ENCODE data around the gene C2orf49.
"Not testable (repeated sequence)": the region's sequence is repeated elsewhere in the genome, so short reads cannot be mapped to it uniquely, and the experiment has no call there.

Gene C2orf49

DNA sequence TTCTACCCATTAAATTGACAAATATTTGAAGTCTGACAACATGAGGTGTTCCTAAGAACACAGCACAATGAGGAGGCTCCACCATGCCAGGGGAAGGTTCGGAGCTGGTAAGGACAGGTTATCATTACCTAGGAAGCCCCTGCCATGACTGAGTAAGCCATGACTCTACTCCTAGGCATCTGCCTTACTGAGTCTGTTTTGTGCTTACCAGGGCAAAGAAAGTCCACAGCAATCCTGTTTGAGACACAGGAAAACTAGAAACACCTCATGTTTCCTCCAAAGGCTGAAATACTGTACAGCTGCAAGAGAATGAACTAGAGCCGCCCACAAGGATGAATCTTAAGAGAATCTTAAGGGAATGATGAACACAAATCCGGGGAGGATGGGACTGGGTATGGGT lies 19.4 kb upstream of the C2orf49 start:
- H3K4me1 ChIP-seq (ENCODE audit: control insufficient read depth in 1 of 2, insufficient read depth in 2 of 2, low read length in 2 of 2): no peaks in the 10 kb centered on the region
- no peaks in the 10 kb centered on the region for H3K9me3 ChIP-seq (ENCODE audit: control insufficient read depth in 1 of 2, low read length in 2 of 2)

GRCh38 chr2:105320651-105321215 lies 16.6 kb upstream of the C2orf49 start:
- H3K4me3 ChIP-seq (ENCODE audit: low read depth in 1 of 2, low read length in 2 of 2): no peak overlapping the region
- H3K9ac ChIP-seq (ENCODE audit: low read depth in 1 of 2, low read length in 2 of 2): no peak overlapping the region
- H3K27me3 ChIP-seq (ENCODE audit: control insufficient read depth in 1 of 2, insufficient read depth in 2 of 2, low read length in 2 of 2): no peaks in the 10 kb centered on the region
- no peaks in the 10 kb centered on the region for H3K9me3 ChIP-seq (ENCODE audit: control insufficient read depth in 1 of 2, low read length in 2 of 2)
- H3K4me1 ChIP-seq (ENCODE audit: control insufficient read depth in 1 of 2, insufficient read depth in 2 of 2, low read length in 2 of 2): no peaks in the 10 kb centered on the region
- H3K36me3 ChIP-seq (ENCODE audit: control insufficient read depth in 1 of 2, insufficient read depth in 2 of 2, low read length in 2 of 2): peaks cover 4 to 17% of the 10 kb centered on the region in 2 donors
- no peak overlapping the region for H3K27ac ChIP-seq (ENCODE audit: low read depth, low read length)

More for the DNA sequence above, 19.4 kb upstream of the C2orf49 start:
- H3K36me3 ChIP-seq (ENCODE audit: control insufficient read depth in 1 of 2, insufficient read depth in 2 of 2, low read length in 2 of 2): peaks cover 0 to 3% of the 10 kb centered on the region in 2 donors
- no peaks in the 10 kb centered on the region for H3K27me3 ChIP-seq (ENCODE audit: control insufficient read depth in 1 of 2, insufficient read depth in 2 of 2, low read length in 2 of 2)
- no peak overlapping the region for H3K9ac ChIP-seq (ENCODE audit: low read depth in 1 of 2, low read length in 2 of 2)
- no peak overlapping the region for H3K27ac ChIP-seq (ENCODE audit: low read depth, low read length)
- no peak overlapping the region for H3K4me3 ChIP-seq (ENCODE audit: low read depth in 1 of 2, low read length in 2 of 2)

GRCh38 chr2:105321875-105322646 lies 15.3 kb upstream of the C2orf49 start:
- Histone ChIP-seq H3K27ac (ENCODE audit: low read depth, low read length) (no peak overlapping the region), H3K4me1 (ENCODE audit: control insufficient read depth in 1 of 2, insufficient read depth in 2 of 2, low read length in 2 of 2) (no peaks in the 10 kb centered on the region), H3K9ac (ENCODE audit: low read depth in 1 of 2, low read length in 2 of 2) (no peak overlapping the region), H3K4me3 (ENCODE audit: low read depth in 1 of 2, low read length in 2 of 2) (no peak overlapping the region), H3K36me3 (ENCODE audit: control insufficient read depth in 1 of 2, insufficient read depth in 2 of 2, low read length in 2 of 2) (peaks cover 4 to 18% of the 10 kb centered on the region in 2 donors), H3K27me3 (ENCODE audit: control insufficient read depth in 1 of 2, insufficient read depth in 2 of 2, low read length in 2 of 2) (no peaks in the 10 kb centered on the region), H3K9me3 (ENCODE audit: control insufficient read depth in 1 of 2, low read length in 2 of 2) (no peaks in the 10 kb centered on the region)

- Histone ChIP-seq H3K27ac (ENCODE audit: low read depth, low read length) (no peak overlapping the region), H3K9ac (ENCODE audit: low read depth in 1 of 2, low read length in 2 of 2) (no peak overlapping the region), H3K4me3 (ENCODE audit: low read depth in 1 of 2, low read length in 2 of 2) (no peak overlapping the region), H3K36me3 (ENCODE audit: control insufficient read depth in 1 of 2, insufficient read depth in 2 of 2, low read length in 2 of 2) (peaks cover 4 to 18% of the 10 kb centered on the region in 2 donors), H3K27me3 (ENCODE audit: control insufficient read depth in 1 of 2, insufficient read depth in 2 of 2, low read length in 2 of 2) (no peaks in the 10 kb centered on the region), H3K4me1 (ENCODE audit: control insufficient read depth in 1 of 2, insufficient read depth in 2 of 2, low read length in 2 of 2) (peaks cover under 1 to 2% of the 10 kb centered on the region in 2 donors), H3K9me3 (ENCODE audit: control insufficient read depth in 1 of 2, low read length in 2 of 2) (no peaks in the 10 kb centered on the region)
These were observed 14.2 kb upstream of the C2orf49 start for GRCh38 chr2:105323111-105323510.

DNA sequence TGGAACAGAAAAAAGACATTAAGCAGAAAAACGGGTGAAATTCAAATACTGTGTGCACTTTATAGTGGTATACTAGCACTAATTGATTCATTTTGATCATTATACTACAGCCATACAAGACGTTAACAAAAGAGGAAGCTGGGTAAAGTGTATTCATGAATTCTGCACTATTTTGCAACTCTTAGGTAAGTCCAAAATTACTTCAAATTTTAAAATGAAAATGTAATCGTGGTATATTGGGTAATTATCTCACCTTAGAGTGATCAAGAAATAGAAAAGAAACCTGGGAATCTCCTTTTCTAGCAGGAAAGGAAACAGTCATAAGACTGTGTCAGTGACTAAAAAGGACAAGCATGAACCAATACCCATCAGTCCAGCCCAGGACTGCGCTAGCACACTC lies 13.2 kb upstream of the C2orf49 start:
- no peaks in the 10 kb centered on the region for H3K9me3 ChIP-seq (ENCODE audit: control insufficient read depth in 1 of 2, low read length in 2 of 2)
- H3K36me3 ChIP-seq (ENCODE audit: control insufficient read depth in 1 of 2, insufficient read depth in 2 of 2, low read length in 2 of 2): peaks cover 4 to 18% of the 10 kb centered on the region in 2 donors
- H3K9ac ChIP-seq (ENCODE audit: low read depth in 1 of 2, low read length in 2 of 2): no peak overlapping the region
- no peak overlapping the region for H3K27ac ChIP-seq (ENCODE audit: low read depth, low read length)
- no peak overlapping the region for H3K4me3 ChIP-seq (ENCODE audit: low read depth in 1 of 2, low read length in 2 of 2)
- peaks cover 8 to 12% of the 10 kb centered on the region in 2 donors for H3K4me1 ChIP-seq (ENCODE audit: control insufficient read depth in 1 of 2, insufficient read depth in 2 of 2, low read length in 2 of 2)
- no peaks in the 10 kb centered on the region for H3K27me3 ChIP-seq (ENCODE audit: control insufficient read depth in 1 of 2, insufficient read depth in 2 of 2, low read length in 2 of 2)

DNA sequence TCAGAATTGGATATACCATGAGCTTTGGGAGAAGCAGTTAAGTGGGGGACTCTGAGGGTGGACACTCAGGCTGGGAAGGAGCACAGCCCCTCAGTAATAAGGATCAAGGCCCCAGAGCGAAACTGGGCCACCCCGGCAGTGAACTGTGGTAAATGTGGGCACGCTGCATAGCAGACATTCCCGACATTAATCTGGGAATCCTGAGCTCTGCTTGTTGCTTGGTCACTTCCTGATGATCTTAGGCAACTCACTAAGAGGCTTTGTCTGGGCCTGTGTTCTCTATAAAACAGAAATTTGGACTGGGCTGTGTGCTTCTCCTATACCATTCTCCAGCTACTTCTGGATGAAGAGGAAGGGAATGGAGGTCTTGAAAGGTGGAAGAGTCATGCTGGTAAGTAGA lies 12.6 kb upstream of the C2orf49 start:
- no peaks in the 10 kb centered on the region for H3K27me3 ChIP-seq (ENCODE audit: control insufficient read depth in 1 of 2, insufficient read depth in 2 of 2, low read length in 2 of 2)
- no peak overlapping the region for H3K27ac ChIP-seq (ENCODE audit: low read depth, low read length)
- no peak overlapping the region for H3K9ac ChIP-seq (ENCODE audit: low read depth in 1 of 2, low read length in 2 of 2)
- H3K9me3 ChIP-seq (ENCODE audit: control insufficient read depth in 1 of 2, low read length in 2 of 2): no peaks in the 10 kb centered on the region
- H3K4me3 ChIP-seq (ENCODE audit: low read depth in 1 of 2, low read length in 2 of 2): no peak overlapping the region
- H3K36me3 ChIP-seq (ENCODE audit: control insufficient read depth in 1 of 2, insufficient read depth in 2 of 2, low read length in 2 of 2): peaks cover 4 to 18% of the 10 kb centered on the region in 2 donors
- peaks cover 8 to 12% of the 10 kb centered on the region in 2 donors for H3K4me1 ChIP-seq (ENCODE audit: control insufficient read depth in 1 of 2, insufficient read depth in 2 of 2, low read length in 2 of 2)

GRCh38 chr2:105325389-105325963 lies 11.9 kb upstream of the C2orf49 start:
- H3K36me3 ChIP-seq (ENCODE audit: control insufficient read depth in 1 of 2, insufficient read depth in 2 of 2, low read length in 2 of 2): peaks cover 4 to 18% of the 10 kb centered on the region in 2 donors
- H3K9ac ChIP-seq (ENCODE audit: low read depth in 1 of 2, low read length in 2 of 2): no peak overlapping the region
- H3K4me1 ChIP-seq (ENCODE audit: control insufficient read depth in 1 of 2, insufficient read depth in 2 of 2, low read length in 2 of 2): peaks cover 14 to 18% of the 10 kb centered on the region in 2 donors
- H3K9me3 ChIP-seq (ENCODE audit: control insufficient read depth in 1 of 2, low read length in 2 of 2): no peaks in the 10 kb centered on the region
- H3K27ac ChIP-seq (ENCODE audit: low read depth, low read length): no peak overlapping the region
- H3K27me3 ChIP-seq (ENCODE audit: control insufficient read depth in 1 of 2, insufficient read depth in 2 of 2, low read length in 2 of 2): no peaks in the 10 kb centered on the region
- no peak overlapping the region for H3K4me3 ChIP-seq (ENCODE audit: low read depth in 1 of 2, low read length in 2 of 2)

GRCh38 chr2:105327271-105327670 lies 10.1 kb upstream of the C2orf49 start:
- Histone ChIP-seq H3K4me1 (ENCODE audit: control insufficient read depth in 1 of 2, insufficient read depth in 2 of 2, low read length in 2 of 2) (peaks cover 20 to 22% of the 10 kb centered on the region in 2 donors), H3K36me3 (ENCODE audit: control insufficient read depth in 1 of 2, insufficient read depth in 2 of 2, low read length in 2 of 2) (peaks cover 4 to 18% of the 10 kb centered on the region in 2 donors)
- H3K4me3 ChIP-seq (ENCODE audit: low read depth in 1 of 2, low read length in 2 of 2); H3K27me3 ChIP-seq (ENCODE audit: control insufficient read depth in 1 of 2, insufficient read depth in 2 of 2, low read length in 2 of 2); H3K27ac ChIP-seq (ENCODE audit: low read depth, low read length); H3K9me3 ChIP-seq (ENCODE audit: control insufficient read depth in 1 of 2, low read length in 2 of 2); H3K9ac ChIP-seq (ENCODE audit: low read depth in 1 of 2, low read length in 2 of 2): not testable (repeated sequence)

DNA sequence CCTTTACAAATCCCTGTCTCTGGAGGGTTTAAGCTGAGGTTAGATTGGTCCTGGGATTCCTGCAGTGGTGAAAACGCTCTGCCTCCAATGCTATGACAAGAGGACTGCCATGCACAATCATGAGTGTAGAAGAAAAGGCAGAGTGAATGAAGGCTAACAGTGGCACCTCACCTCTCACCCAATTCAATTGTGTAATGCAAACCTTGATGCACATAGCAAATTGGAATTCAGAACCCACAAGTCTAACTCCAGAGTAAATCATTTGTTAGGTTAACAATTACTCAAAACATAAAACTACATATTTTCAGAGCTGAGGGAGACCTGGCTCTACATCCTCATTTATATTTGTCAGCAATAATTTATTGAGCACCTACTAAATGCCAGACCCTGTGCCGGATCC lies 9.7 kb upstream of the C2orf49 start:
- H3K27ac ChIP-seq (ENCODE audit: low read depth, low read length): no peak overlapping the region
- peaks cover 4 to 18% of the 10 kb centered on the region in 2 donors for H3K36me3 ChIP-seq (ENCODE audit: control insufficient read depth in 1 of 2, insufficient read depth in 2 of 2, low read length in 2 of 2)
- H3K9ac ChIP-seq (ENCODE audit: low read depth in 1 of 2, low read length in 2 of 2): no peak overlapping the region
- no peak overlapping the region for H3K4me3 ChIP-seq (ENCODE audit: low read depth in 1 of 2, low read length in 2 of 2)
- no peaks in the 10 kb centered on the region for H3K27me3 ChIP-seq (ENCODE audit: control insufficient read depth in 1 of 2, insufficient read depth in 2 of 2, low read length in 2 of 2)
- peaks cover 20 to 22% of the 10 kb centered on the region in 2 donors for H3K4me1 ChIP-seq (ENCODE audit: control insufficient read depth in 1 of 2, insufficient read depth in 2 of 2, low read length in 2 of 2)
- no peaks in the 10 kb centered on the region for H3K9me3 ChIP-seq (ENCODE audit: control insufficient read depth in 1 of 2, low read length in 2 of 2)
